Measurements from ENCODE around the gene CLIC4.

- TF ChIP-seq CTCF (IDR thresholded peaks at IDR 0.05) (no peak), POLR2AphosphoS5 (IDR thresholded peaks at IDR 0.05) (no peak), POLR2A (IDR thresholded peaks at IDR 0.05) (no peak)
Measured at GRCh38 chr1:24875257-24875656, 130.0 kb downstream of the CLIC4 start.

All from breast epithelium (tissue), 3 donors.